Measurements from ENCODE around the gene KRT37. TPM values are rescaled to one million over a fixed set of nuclear protein-coding genes. Genes with fewer than 3 reads are reported as not detected.

Gene KRT37
- polyA plus RNA-seq (ENCODE audit: insufficient read length in 12 of 12), result under 1 TPM in 1 of 12 donors, not detected in 11; 0.29 TPM
- long read RNA-seq, donor 1, result 0 reads
- long read RNA-seq, donor 2, result 0 reads
- long read RNA-seq, donor 3, result 0 reads
- long read RNA-seq, donor 4, result 0 reads
- long read RNA-seq, donor 5, result 0 reads
- long read RNA-seq, donor 6, result 0 reads
- long read RNA-seq, donor 7, result 0 reads
- long read RNA-seq, donor 8, result 0 reads
- long read RNA-seq, donor 9, result 0 reads
- long read RNA-seq, donor 10, result 0 reads
- long read RNA-seq, donor 11, result 0 reads

DNA sequence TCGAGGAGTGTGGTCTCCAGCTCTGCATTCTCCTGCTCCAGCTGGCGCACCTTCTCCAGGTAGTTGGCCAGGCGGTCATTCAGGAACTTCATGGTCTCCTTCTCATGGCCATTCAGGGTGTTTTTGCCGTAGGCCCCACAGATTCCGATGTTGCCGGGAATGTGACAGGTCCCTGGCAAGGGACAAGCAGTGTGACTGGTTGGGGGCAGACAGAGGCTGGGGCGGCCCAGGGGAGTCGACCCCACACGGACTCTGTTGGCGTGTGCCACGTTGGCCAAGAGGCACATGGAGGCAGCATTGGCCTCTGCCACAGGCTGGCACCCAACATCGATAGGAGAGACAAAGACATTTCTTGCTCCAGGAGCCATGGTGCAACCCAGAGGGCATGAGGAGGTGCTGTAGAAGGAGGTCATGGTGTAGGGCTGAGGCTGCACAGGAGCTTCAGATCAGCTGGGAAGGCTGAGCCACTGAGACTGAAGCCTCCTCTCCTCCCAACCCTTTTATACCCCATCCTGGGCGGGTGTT lies at the start of gene KRT37:
KRT37 (minus strand) TSS at position 475 of the 525 bp plus-strand sequence; CDS start at position 413, 62 bp downstream.
- no peak for DNase-seq

DNA sequence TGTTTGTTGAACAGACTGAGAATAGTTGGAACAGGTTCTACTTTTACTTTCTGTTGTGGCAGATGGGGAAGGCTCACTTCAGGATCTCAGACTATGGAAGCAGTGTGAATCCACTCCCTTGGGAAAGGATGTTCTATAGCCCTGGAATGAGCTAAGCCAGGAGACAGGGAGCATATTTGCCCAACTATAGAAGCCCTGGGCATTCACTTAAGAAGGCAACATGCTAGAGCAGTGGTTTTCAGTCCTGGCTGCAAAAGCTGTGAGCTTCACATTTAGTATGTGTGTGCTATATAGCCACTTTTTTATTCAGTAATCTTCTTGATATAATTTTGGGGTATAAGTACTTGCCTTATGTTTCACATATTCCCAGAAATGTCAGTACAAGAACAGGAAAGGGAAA lies 44.0 kb upstream of the KRT37 start:
- no peak for DNase-seq

DNA sequence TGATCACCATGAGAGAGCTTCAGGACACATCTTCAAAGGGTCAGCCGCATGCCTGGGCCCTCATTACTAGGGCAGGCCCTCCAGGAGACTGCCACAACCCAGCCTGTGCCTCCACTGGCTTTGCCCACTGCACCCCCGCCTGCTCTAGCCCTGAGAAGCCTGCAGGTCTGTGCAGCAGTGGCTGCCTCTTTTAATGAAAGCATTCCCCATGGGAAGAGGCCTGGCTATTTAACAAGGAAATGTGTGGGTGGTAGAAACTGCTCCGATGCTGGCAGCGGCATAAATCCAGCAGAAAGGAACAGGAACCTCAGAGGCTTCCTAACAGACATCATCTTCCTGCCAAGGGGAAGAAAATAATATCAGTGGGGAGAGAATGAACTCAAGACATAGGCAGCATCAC lies 43.2 kb upstream of the KRT37 start:
- no peak for DNase-seq

DNA sequence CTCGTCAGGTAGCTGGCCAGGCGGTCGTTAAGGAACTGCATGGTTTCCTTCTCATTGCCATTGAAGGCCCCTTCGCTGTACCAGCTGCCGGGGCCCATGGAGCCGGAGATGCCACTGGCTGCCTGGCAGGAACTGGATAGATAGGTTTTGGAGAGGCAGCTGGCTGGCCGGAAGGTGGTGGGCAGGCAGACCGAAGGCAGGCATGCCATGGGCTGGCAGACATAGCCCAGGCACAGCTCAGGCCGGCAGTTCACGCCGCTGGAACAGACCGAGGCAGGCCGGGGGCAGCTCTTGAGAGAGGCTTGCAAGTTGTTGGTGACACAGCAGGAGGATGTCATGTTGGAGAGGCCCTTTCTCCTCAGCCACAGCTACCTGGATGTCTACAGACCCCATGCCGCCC lies 42.6 kb upstream of the KRT37 start, which contains the start of gene KRT32:
KRT32 (minus strand) TSS at position 399 of the 400 bp plus-strand sequence; CDS start at position 338, 61 bp downstream.
- DNase-seq, result no peak

DNA sequence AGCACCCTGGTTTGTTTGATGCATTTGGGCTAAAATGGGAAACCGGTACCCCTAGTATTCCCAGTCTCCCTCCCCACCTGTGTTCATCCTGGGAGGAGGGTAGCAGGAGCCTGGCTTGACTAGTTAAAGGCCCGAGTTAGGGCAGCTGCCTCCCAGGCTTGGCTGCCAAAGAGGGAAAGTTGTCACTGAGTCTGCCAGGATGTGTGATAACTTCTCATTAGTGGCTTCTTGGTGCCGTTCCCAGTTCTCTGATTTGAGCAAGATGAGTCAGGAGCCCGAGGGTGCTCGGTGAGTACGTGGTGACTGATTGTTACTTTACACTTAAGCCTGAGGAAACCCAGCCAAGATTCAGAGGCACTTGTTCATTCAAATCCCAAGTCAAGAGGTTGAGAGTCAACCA lies 40.3 kb upstream of the KRT37 start:
- DNase-seq, result no peak

- DNase-seq, result no peak
Observed at GRCh38 chr17:41464173-41464572, 39.8 kb upstream of the KRT37 start.

- DNase-seq, result no peak
Observed at GRCh38 chr17:41463746-41464145, 39.4 kb upstream of the KRT37 start.

- DNase-seq, result no peak
Observed at GRCh38 chr17:41462705-41463104, 38.3 kb upstream of the KRT37 start.

- DNase-seq, result no peak
Observed at GRCh38 chr17:41457676-41458075, 33.3 kb upstream of the KRT37 start.

- DNase-seq, result no peak
Observed at GRCh38 chr17:41456204-41456603, 31.8 kb upstream of the KRT37 start.

DNA sequence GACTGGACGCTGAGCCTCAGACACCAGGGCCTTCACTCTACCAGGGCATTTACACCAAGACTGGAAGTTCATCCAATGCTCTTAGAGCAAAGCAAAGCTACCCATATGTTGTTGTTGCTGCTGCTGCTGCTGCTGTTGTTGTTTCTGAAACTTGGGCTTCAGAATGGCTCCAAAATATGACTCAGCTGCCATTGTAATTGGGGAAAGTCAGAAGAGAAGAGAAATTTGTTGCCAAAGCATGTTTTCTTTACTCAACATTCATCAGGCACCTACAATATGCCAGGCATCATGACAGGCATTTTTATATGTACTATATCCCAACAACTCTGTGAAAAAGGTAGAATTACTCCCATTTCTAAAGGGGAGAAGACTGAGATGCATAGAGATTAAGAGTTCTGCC lies 30.9 kb upstream of the KRT37 start:
- DNase-seq, result no peak

GRCh38 chr17:41453066-41453465 lies 28.7 kb upstream of the KRT37 start:
- DNase-seq, result no peak

DNA sequence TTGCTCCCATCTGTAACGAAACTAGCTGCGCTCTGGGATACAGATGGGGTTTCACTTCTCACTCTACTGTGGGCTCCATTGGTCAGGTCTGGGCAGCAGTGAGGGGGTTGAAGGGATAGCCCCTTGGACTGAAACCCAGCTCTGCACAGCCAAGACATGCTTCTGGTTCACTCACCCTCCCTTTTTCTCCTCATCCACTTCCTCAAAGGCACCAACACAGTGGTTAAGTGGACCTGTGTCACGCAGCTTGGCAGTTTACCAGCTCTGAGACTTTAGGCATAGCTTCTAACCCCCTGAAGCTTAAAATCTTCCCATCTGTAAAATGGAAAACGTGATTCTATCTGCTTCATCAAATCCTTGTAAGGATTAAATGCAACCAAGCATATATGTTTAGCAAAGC lies 27.9 kb upstream of the KRT37 start:
- DNase-seq, result no peak

- DNase-seq, result no peak
Observed at GRCh38 chr17:41451154-41451728, 26.9 kb upstream of the KRT37 start.

GRCh38 chr17:41449008-41449407 lies 24.6 kb upstream of the KRT37 start:
- no peak for DNase-seq

DNA sequence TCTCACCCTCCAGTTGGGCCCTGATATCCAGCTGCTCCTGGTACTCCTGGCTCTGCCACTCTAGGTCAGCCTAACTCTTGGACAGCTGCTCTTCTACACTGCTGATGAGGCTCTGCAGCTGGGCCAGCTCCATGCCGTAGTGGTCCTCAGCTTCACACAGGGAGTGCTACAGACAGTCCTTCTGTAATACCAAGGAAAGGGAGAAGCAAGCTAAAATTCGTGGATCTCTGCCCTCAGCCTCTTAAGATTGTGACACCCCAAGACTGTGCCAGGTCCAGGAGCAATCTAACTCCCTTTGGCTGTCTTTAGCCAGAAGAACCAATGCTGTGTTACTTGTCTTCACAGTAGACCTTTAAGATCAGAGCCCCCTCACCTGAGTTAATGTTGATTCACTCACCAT lies 24.1 kb upstream of the KRT37 start:
- DNase-seq, result no peak

DNA sequence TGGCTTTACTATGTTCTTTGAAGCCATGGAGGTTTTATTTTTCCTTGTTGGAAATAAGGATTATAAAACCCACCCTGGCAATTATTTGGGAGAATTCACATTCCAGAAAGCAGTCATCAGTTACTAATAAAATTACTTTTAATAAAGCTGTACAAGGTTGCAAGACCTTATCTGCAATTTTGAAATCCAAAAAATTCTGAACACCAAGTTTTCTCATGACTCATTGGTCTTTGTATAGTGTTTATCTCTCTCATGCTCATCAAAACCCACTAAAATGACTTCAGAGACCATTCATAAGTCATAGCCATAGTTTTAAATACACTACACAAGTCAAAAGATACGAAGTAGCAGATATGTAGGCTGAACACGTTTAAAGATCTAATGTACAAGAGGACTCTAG lies 22.4 kb upstream of the KRT37 start:
- DNase-seq, result no peak

DNA sequence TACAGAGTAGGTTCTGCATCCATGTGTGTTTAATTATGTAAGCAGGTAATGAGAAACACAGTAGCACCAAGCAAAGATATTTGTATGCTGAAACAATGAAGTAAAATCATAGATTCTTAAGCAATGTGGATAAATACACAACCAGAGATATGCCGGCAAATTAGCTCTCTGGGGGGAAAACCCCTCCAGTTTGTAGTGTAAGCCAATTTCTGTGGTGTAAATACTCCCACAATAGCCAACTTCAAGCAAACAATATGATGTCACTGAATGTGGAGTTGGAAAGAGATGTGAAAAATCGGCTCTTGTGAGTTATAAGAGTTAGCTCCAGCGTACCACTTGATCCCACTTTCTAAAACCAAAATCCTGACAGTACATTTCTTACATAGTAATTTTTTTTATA lies 20.3 kb upstream of the KRT37 start:
- DNase-seq, result no peak

DNA sequence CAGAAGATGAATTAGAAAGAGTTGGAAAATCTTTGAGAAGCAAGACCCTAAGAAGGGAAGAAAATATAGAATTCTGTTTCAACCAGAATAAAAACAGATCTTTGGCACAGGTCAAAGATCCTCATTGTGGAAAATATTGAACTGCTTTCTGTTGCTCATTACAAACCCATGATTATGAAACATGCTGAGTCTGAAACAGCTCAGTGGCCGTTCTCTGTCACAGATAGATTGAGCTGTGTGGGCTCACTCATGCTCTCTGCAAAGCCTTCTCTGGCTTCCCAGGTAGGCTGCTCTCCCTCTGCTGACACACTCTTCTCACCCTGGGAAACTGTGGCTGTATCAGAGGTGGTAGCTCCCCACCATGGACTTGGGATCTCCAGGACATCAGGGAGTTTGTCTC lies 19.8 kb upstream of the KRT37 start:
- DNase-seq, result no peak

GRCh38 chr17:41442739-41443138 lies 18.4 kb upstream of the KRT37 start:
- no peak for DNase-seq

DNA sequence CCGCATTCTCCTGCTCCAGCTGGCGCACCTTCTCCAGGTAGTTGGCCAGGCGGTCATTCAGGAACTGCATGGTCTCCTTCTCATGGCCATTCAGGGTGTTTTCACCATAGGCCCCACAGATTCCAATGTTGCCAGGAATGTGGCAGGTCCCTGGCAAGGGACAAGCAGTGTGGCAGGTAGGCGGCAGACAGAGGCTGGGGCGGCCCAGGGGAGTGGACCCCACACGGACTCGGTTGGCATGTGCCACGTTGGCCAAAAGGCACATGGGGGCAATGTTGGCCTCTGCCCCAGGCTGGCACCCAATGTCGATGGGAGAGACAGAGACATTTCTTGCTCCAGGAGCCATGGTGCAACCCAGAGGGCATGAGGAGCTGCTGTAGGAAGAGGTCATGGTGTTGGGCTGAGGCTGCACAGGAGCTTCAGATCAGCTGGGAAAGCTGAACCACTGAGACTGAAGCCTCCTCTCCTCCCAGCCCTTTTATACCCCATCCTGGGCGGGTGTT lies 16.2 kb upstream of the KRT37 start, which contains the start of gene KRT38:
KRT38 (minus strand) TSS at position 453 of the 503 bp plus-strand sequence; CDS start at position 391, 62 bp downstream.
- no peak for DNase-seq

DNA sequence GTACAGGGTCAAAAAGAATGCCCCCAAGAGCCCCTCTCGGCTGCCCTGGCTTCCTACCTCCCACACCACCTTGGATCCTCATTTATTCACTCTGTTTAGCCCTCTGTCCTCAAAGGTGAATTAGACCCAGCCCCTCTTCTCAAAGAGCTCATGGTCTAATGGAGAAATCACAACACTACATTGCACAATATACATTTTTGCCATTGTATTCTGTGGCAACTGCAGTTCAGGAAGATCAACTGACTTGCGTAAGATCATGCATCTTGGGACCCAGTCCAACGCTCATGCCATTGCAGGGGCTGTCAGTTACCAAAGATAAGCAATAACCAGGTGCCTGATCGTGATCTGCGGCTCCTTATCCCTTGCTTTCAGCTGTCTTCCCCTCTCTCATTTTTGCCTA lies 15.0 kb upstream of the KRT37 start:
- DNase-seq, result no peak

DNA sequence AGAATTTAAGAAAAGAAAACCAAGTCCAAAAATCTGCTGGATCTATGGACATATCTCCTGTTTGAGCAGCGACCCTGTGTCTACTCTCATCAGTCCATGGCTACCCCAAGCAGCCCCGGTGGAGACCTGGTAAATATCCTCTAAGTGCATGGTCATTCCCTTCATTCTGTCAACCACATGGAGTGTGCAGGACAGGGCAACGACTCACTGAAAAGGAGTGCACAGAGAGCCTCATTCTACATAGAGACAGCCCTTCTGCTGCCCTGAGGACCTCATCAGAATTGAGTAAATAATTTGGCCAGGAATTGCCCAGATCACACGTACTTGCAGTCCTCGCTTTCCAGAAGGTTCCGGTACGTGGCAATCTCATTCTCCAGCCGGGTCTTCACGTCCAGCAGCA lies 13.4 kb upstream of the KRT37 start:
- no peak for DNase-seq
